OCI-LY1 (cell line): ENCODE measurements around the gene STPG1.

ENCODE experiments used
- H2AFZ ChIP-seq: fragments of 200-600 bp; sonication (generic), shearing (Covaris generic); 2 replicates; pipeline ENCODE4 v1.6.0; 2014; ENCODE audit warnings: antibody characterized with exemption, mild to moderate bottlenecking, low read length
- H3F3A ChIP-seq: fragments of 200-600 bp; sonication (generic), shearing (Covaris generic); 2 replicates; pipeline ENCODE4 v1.6.0; 2014; ENCODE audit warnings: mild to moderate bottlenecking, antibody characterized with exemption, low read length, moderate library complexity; ENCODE audit not compliant: insufficient read depth
- H3K27ac ChIP-seq: fragments of 200-600 bp; sonication (generic); 2 replicates; pipeline ENCODE4 v1.5.1; 2014; ENCODE audit warnings: low read length, mixed run types, mild to moderate bottlenecking, low read depth; ENCODE audit not compliant: poor library complexity, severe bottlenecking
- H3K27me3 ChIP-seq: fragments of 200-600 bp; sonication (generic); 2 replicates; pipeline ENCODE4 v1.6.0; 2014; ENCODE audit warnings: antibody characterized with exemption, mild to moderate bottlenecking, low read length, moderate library complexity; ENCODE audit not compliant: insufficient read depth
- H3K36me3 ChIP-seq: fragments of 200-600 bp; sonication (generic); 2 replicates; pipeline ENCODE4 v1.6.1; 2014; ENCODE audit warnings: mild to moderate bottlenecking, antibody characterized with exemption, low read length, moderate library complexity, mixed read lengths; ENCODE audit not compliant: insufficient read depth
- H3K4me1 ChIP-seq: fragments of 200-600 bp; sonication (generic); 2 replicates; pipeline ENCODE4 v1.5.1; 2014; ENCODE audit warnings: mild to moderate bottlenecking, low read length, moderate library complexity; ENCODE audit not compliant: insufficient read depth, severe bottlenecking
- H3K4me2 ChIP-seq: fragments of 200-600 bp; sonication (generic), shearing (Covaris generic); 2 replicates; pipeline ENCODE4 v1.6.1; 2014; ENCODE audit warnings: low read length
- H3K4me3 ChIP-seq: fragments of 200-600 bp; sonication (generic); 2 replicates; pipeline ENCODE4 v1.5.1; 2014; ENCODE audit warnings: low read length, low read depth, mild to moderate bottlenecking, mixed read lengths; ENCODE audit not compliant: poor library complexity, severe bottlenecking
- H3K79me2 ChIP-seq: fragments of 200-600 bp; shearing (Covaris generic); 2 replicates; pipeline ENCODE4 v1.6.1; 2016; ENCODE audit warnings: mixed run types, low read length, mixed read lengths; ENCODE audit not compliant: insufficient read depth
- H3K9ac ChIP-seq: fragments of 200-600 bp; sonication (generic), shearing (Covaris generic); 2 replicates; pipeline ENCODE4 v1.6.1; 2014; ENCODE audit warnings: mild to moderate bottlenecking, low read length, mixed read lengths
- H3K9me2 ChIP-seq: fragments of 200-600 bp; sonication (generic), shearing (Covaris generic); 2 replicates; pipeline ENCODE4 v1.6.1; 2014; ENCODE audit warnings: low read depth, mild to moderate bottlenecking, low read length, mixed read lengths
- H3K9me3 ChIP-seq: fragments of 200-600 bp; shearing (Covaris generic); 2 replicates; pipeline ENCODE4 v1.6.1; 2014; ENCODE audit warnings: low read length, mixed read lengths
- H4K20me1 ChIP-seq: fragments of 200-600 bp; sonication (generic), shearing (Covaris generic); 2 replicates; pipeline ENCODE4 v1.6.0; 2016; ENCODE audit warnings: mild to moderate bottlenecking, low read length; ENCODE audit not compliant: insufficient read depth
- EZH2 ChIP-seq: fragments of 200-600 bp; sonication (generic), shearing (Covaris generic); IDR thresholded peaks from 2 replicates; pipeline ENCODE4 v1.8.0; 2017; ENCODE audit warnings: borderline replicate concordance, mixed run types, mild to moderate bottlenecking, antibody characterized with exemption, low read length, moderate library complexity, mixed read lengths
- TF ChIP-seq, protein P1 (sequence below): fragments of 200-600 bp; sonication (generic), shearing (Covaris generic); IDR thresholded peaks from 2 replicates; pipeline ENCODE4 v1.5.1; 2017; ENCODE audit warnings: mild to moderate bottlenecking, antibody characterized with exemption, low read length, moderate library complexity, mixed read lengths

Gene STPG1

DNA sequence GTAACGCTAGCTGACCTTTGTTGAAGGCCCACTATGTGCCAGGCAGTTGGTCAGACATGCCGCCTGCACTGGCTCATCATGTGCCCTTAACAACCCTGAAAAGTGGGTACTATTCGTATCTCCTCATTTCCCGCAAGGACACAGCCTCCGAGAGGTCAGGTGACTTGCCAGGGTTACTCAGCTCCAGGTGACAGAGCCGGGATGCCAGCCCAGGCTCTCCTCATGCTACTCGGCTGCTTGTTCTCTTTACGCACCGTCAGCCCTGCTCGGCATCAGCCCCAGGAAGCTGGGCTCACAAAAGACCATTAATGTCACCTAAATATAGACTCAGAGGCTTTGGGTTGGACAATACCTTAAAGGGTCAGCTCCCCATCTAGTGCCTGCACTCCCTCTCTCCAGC is 65.4 kb downstream of the STPG1 start:
- Histone ChIP-seq H3K27ac (no peak overlapping the region), H4K20me1 (no peaks in the 10 kb centered on the region)
- TF ChIP-seq, protein P1, sequence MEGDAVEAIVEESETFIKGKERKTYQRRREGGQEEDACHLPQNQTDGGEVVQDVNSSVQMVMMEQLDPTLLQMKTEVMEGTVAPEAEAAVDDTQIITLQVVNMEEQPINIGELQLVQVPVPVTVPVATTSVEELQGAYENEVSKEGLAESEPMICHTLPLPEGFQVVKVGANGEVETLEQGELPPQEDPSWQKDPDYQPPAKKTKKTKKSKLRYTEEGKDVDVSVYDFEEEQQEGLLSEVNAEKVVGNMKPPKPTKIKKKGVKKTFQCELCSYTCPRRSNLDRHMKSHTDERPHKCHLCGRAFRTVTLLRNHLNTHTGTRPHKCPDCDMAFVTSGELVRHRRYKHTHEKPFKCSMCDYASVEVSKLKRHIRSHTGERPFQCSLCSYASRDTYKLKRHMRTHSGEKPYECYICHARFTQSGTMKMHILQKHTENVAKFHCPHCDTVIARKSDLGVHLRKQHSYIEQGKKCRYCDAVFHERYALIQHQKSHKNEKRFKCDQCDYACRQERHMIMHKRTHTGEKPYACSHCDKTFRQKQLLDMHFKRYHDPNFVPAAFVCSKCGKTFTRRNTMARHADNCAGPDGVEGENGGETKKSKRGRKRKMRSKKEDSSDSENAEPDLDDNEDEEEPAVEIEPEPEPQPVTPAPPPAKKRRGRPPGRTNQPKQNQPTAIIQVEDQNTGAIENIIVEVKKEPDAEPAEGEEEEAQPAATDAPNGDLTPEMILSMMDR = no peak
- TF ChIP-seq EZH2 = no peak

DNA sequence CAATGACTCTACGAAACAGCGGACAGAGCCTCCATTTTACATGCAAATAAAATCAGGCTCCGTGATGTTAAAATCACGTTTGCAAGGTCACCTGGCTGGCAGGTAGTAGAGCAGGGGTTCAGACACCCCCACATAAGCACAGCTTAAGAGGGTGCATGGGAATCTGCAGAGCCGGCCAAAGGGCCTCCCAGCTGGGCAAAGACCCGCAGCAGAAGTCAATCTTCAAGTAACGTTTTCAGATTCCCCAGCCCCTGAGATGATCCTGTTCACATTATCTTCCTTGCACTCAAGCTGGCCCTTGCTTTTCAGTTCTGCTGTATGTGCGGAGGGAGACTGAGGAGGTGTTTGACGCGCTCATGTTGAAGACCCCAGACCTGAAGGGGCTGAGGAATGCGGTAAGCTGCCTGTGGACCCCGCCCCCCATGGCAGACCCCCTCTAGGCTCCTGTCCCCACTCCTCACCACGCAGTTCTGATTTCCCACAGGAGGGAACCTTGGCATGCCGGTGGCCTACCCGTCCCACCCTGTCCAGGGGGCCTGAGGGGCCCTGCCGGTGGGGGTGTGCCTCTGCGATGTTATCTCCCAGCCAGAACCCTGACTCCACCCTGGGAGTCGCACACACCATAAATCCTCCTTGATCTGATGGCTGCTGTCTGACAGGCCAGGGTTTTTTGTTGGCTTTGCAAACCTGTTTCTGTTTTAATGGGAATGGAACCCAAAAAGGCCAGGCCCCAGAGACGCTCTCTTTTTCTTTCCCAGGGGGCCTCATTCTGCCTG is 66.2 kb downstream of the STPG1 start:
- H3K9me3 ChIP-seq = no peaks in the 10 kb centered on the region
- H3F3A ChIP-seq = no peaks in the 10 kb centered on the region
- H3K9me2 ChIP-seq = no peaks in the 10 kb centered on the region
- H3K4me3 ChIP-seq = no peak overlapping the region
- no peaks in the 10 kb centered on the region for H4K20me1 ChIP-seq
- H2AFZ ChIP-seq = no peak overlapping the region
- H3K79me2 ChIP-seq = no peaks in the 10 kb centered on the region
- TF ChIP-seq EZH2 = no peak
- TF ChIP-seq, protein P1 = no peak
- H3K27me3 ChIP-seq = no peaks in the 10 kb centered on the region
- no peak overlapping the region for H3K27ac ChIP-seq
- H3K9ac ChIP-seq = no peak overlapping the region
- H3K36me3 ChIP-seq = no peaks in the 10 kb centered on the region
- H3K4me1 ChIP-seq = no peaks in the 10 kb centered on the region
- no peak overlapping the region for H3K4me2 ChIP-seq

More for the DNA sequence above, 65.4 kb downstream of the STPG1 start:
- H3K79me2 ChIP-seq = no peaks in the 10 kb centered on the region
- no peak overlapping the region for H3K9ac ChIP-seq
- H3K9me2 ChIP-seq = no peaks in the 10 kb centered on the region
- no peaks in the 10 kb centered on the region for H3K9me3 ChIP-seq
- H2AFZ ChIP-seq = no peak overlapping the region
- H3K4me1 ChIP-seq = no peaks in the 10 kb centered on the region
- no peak overlapping the region for H3K4me3 ChIP-seq
- no peaks in the 10 kb centered on the region for H3K27me3 ChIP-seq
- no peaks in the 10 kb centered on the region for H3F3A ChIP-seq
- H3K4me2 ChIP-seq = no peak overlapping the region
- no peaks in the 10 kb centered on the region for H3K36me3 ChIP-seq

DNA sequence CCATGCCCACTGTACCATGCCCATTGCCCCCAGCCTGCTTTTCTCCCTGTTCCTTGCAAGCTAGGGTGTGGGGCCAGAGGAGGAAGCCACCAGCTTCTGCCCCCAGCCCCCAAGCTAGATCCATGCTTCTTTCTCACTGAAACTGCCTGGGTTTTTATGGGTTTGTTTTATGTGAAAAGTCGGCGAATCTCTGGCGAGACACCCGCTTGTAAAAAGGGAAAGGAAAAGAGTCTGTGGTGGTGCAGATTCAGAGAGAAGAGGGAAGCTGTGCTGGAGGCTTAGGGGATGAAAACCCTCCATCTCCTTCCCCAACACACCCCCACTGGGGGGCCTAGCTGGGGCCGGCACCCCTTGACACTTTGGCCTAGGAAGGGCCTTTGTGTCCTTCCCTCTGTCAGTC is 68.2 kb downstream of the STPG1 start:
- Histone ChIP-seq H3K9me3 (no peaks in the 10 kb centered on the region), H2AFZ (no peak overlapping the region), H3K9ac (no peak overlapping the region), H3K4me1 (no peaks in the 10 kb centered on the region), H3K27me3 (no peaks in the 10 kb centered on the region), H3K36me3 (no peaks in the 10 kb centered on the region), H3F3A (no peaks in the 10 kb centered on the region), H3K9me2 (no peaks in the 10 kb centered on the region), H3K27ac (no peak overlapping the region), H3K79me2 (no peaks in the 10 kb centered on the region), H4K20me1 (no peaks in the 10 kb centered on the region), H3K4me2 (no peak overlapping the region), H3K4me3 (no peak overlapping the region)
- TF ChIP-seq, protein P1 = no peak
- TF ChIP-seq EZH2 = no peak
